Measurements from ENCODE around the gene TTLL1.

TTLL1 gene

GRCh38 chr22:43000441-43001175 is 88.6 kb downstream of the TTLL1 start:
- no peak for TF ChIP-seq CTCF (IDR thresholded peaks at IDR 0.05)

- TF ChIP-seq CTCF (IDR thresholded peaks at IDR 0.05), result no peak
Observed at GRCh38 chr22:42997582-42998090, 91.6 kb downstream of the TTLL1 start.

- no peak for TF ChIP-seq CTCF (IDR thresholded peaks at IDR 0.05)
Observed at GRCh38 chr22:42996646-42997365, 92.4 kb downstream of the TTLL1 start.

- TF ChIP-seq CTCF (IDR thresholded peaks at IDR 0.05), result no peak
Observed at GRCh38 chr22:42994917-42995562, 94.2 kb downstream of the TTLL1 start.

- no peak for TF ChIP-seq CTCF (IDR thresholded peaks at IDR 0.05)
Observed at GRCh38 chr22:42994276-42994916, 94.8 kb downstream of the TTLL1 start.

- TF ChIP-seq CTCF (IDR thresholded peaks at IDR 0.05), result no peak
Observed at GRCh38 chr22:42993651-42994275, 95.4 kb downstream of the TTLL1 start.

All from LNCAP (cell line).